Sigmoid colon (tissue), 7 donors: Measurements from ENCODE around the gene ZNF800. TPM values are rescaled to one million over a fixed set of nuclear protein-coding genes. Genes with fewer than 3 reads are reported as not detected.
A peak's percentile ranks its signal among the peaks of the same experiment; 100 is the strongest.

ENCODE experiments used
- DNase-seq: peaks from one replicate; pipeline ENCODE4 v3.0.0-alpha.2; 2019
- H3K27ac ChIP-seq, 4 donors: fragments of 200-600 bp; sonication (generic); one replicate each; pipeline ENCODE4 v1.5.1; 2016 to 2019; ENCODE audit warnings: mild to moderate bottlenecking in 1 of 4
- H3K27me3 ChIP-seq, 3 donors: fragments of 200-600 bp; sonication (generic); one replicate each; pipeline ENCODE4 v1.5.1; 2019; ENCODE audit warnings: mild to moderate bottlenecking in 1 of 3
- H3K36me3 ChIP-seq, 4 donors: fragments of 200-600 bp; sonication (generic); one replicate each; pipeline ENCODE4 v1.5.1; 2016 to 2019
- H3K4me1 ChIP-seq, 4 donors: fragments of 200-600 bp; sonication (generic); one replicate each; pipeline ENCODE4 v1.5.1; 2017 to 2019
- H3K4me3 ChIP-seq, 4 donors: fragments of 200-600 bp; sonication (generic); one replicate each; pipeline ENCODE4 v1.5.1; 2017 to 2019; ENCODE audit warnings: mild to moderate bottlenecking in 2 of 4, moderate library complexity in 1 of 4
- H3K9me3 ChIP-seq, 4 donors: fragments of 200-600 bp in 3 of 4; sonication (generic) in 3 of 4; one replicate each; pipeline versions ENCODE4 v1.5.1 to v1.6.1; 2013 to 2019
- EP300 ChIP-seq, 4 donors: sonication (generic); formaldehyde crosslinking; IDR thresholded peaks; one replicate each; pipeline ENCODE4 v1.6.1; 2017; ENCODE audit warnings: antibody characterized with exemption in 4 of 4
- POLR2A ChIP-seq, 2 donors: fragments of 450-650 bp; IDR thresholded peaks; one replicate each; pipeline ENCODE4 v1.6.1; 2016; ENCODE audit warnings: antibody characterized with exemption in 2 of 2, mild to moderate bottlenecking in 2 of 2, moderate library complexity in 2 of 2
- POLR2AphosphoS5 ChIP-seq, 4 donors: sonication (generic); formaldehyde crosslinking; IDR thresholded peaks; one replicate each; pipeline ENCODE4 v1.6.1; 2017; ENCODE audit warnings: antibody characterized with exemption in 4 of 4
- WGBS, 2 donors: extraction: QIAGEN DNeasy Blood & Tissue Kit; methylation state at CpG; one replicate each; pipeline ENCODE4 v1.1.7; 2013; 5-methylcytosine and 5-hydroxymethylcytosine counted together
- intact Hi-C: fragments of 100-400 bp; cut with DNase I; formaldehyde crosslinking; loops from one replicate; pipeline ENCODE4 v1.15.1; 2023
- polyA plus RNA-seq, 3 donors: library from polyadenylated mRNA; stranded (reverse); fragments of 200-250 nt; gene quantifications; one replicate each; pipeline ENCODE4 v1.2.3, GENCODE V29; 2013
- total RNA-seq, 4 donors: library from RNA; depleted of rRNA; stranded (reverse); fragments of >200 nt; gene quantifications; one replicate each; pipeline ENCODE4 v1.1.0, GENCODE V29; 2016
- TF ChIP-seq, protein P1 (sequence below), 4 experiments: fragments of 450-650 bp in 3 of 4; fragments of 200-600 bp in 1 of 4; IDR thresholded peaks; one replicate each; pipeline ENCODE4 v1.5.1; 2016 to 2019; ENCODE audit warnings: antibody characterized with exemption in 4 of 4, mild to moderate bottlenecking in 3 of 4, moderate library complexity in 2 of 4
- donor health status: healthy with polysubstance abuse.
- donor health status: Bipolar disorder and iron deficiency.
- donor health status: healthy.

Gene ZNF800, protein sequence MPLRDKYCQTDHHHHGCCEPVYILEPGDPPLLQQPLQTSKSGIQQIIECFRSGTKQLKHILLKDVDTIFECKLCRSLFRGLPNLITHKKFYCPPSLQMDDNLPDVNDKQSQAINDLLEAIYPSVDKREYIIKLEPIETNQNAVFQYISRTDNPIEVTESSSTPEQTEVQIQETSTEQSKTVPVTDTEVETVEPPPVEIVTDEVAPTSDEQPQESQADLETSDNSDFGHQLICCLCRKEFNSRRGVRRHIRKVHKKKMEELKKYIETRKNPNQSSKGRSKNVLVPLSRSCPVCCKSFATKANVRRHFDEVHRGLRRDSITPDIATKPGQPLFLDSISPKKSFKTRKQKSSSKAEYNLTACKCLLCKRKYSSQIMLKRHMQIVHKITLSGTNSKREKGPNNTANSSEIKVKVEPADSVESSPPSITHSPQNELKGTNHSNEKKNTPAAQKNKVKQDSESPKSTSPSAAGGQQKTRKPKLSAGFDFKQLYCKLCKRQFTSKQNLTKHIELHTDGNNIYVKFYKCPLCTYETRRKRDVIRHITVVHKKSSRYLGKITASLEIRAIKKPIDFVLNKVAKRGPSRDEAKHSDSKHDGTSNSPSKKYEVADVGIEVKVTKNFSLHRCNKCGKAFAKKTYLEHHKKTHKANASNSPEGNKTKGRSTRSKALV
- total RNA-seq (10 to 100 TPM; 29.2 to 39.1 (median 36.0) TPM), polyA plus RNA-seq (1 to 10 TPM; 3.6 to 8.3 (median 6.0) TPM)

- no peaks in the 10 kb centered on the region for H3K9me3 ChIP-seq
- H3K27me3 ChIP-seq, result no peaks in the 10 kb centered on the region
- peaks cover 0 to 19% (median 2%) of the 10 kb centered on the region in 4 donors for H3K36me3 ChIP-seq
- intact Hi-C loops, result loop anchor here (2.0 to 5.0 kb wide), 3 partner anchors 45 to 260 kb away; partner anchors contain the start of genes GCC1 and SND1
- WGBS, 2 donors, result 0 to 1% methylated on average over 67 of the region's 67 CpGs
- TF ChIP-seq POLR2A (IDR thresholded peaks at IDR 0.05), result peak; percentile 81 to 85
- TF ChIP-seq POLR2AphosphoS5 (IDR thresholded peaks at IDR 0.05), result peak; percentile 95 to 97 (median 96)
- TF ChIP-seq, protein P1, sequence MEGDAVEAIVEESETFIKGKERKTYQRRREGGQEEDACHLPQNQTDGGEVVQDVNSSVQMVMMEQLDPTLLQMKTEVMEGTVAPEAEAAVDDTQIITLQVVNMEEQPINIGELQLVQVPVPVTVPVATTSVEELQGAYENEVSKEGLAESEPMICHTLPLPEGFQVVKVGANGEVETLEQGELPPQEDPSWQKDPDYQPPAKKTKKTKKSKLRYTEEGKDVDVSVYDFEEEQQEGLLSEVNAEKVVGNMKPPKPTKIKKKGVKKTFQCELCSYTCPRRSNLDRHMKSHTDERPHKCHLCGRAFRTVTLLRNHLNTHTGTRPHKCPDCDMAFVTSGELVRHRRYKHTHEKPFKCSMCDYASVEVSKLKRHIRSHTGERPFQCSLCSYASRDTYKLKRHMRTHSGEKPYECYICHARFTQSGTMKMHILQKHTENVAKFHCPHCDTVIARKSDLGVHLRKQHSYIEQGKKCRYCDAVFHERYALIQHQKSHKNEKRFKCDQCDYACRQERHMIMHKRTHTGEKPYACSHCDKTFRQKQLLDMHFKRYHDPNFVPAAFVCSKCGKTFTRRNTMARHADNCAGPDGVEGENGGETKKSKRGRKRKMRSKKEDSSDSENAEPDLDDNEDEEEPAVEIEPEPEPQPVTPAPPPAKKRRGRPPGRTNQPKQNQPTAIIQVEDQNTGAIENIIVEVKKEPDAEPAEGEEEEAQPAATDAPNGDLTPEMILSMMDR (IDR thresholded peaks at IDR 0.05), result no peak
- TF ChIP-seq EP300 (IDR thresholded peaks at IDR 0.05), result no peak
- H3K4me1 ChIP-seq, result peaks cover 0 to 26% (median 23%) of the 10 kb centered on the region in 4 donors
- peak; percentile 96 for DNase-seq
- H3K4me3 ChIP-seq, result peak within 1 kb of the TSS; percentile 72 to 98 (median 96)
- peak within 1 kb of the TSS; percentile 95 to 97 (median 97) for H3K27ac ChIP-seq
These were observed at the start of gene ZNF800 for GRCh38 chr7:127392566-127393367. Gene ZNF800 (minus strand): TSS chr7:127392708. CDS start chr7:127391557, 1,151 bp downstream.

DNA sequence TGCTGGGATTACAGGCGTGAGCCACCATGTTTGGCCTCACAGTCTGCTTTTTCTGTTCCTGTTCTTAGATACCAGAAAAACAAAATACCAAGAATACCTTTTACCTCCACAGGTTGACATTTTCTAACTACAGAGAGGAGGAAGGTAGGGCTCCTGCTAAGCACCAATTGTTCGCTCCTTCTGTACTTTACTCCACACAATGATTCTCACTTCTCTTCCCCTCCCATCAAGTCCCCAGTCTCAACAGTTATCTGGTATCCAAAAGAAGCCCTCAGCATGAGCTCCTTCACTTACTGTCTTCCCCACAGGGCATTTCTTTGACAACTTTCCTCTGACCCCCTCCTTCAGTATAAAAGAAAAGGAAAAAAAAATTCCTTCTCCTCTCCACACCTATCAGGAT, 47.7 kb upstream of the ZNF800 start:
- no peaks in the 10 kb centered on the region for H3K9me3 ChIP-seq
- TF ChIP-seq EP300 (IDR thresholded peaks at IDR 0.05) (no peak), POLR2AphosphoS5 (IDR thresholded peaks at IDR 0.05) (no peak), POLR2A (IDR thresholded peaks at IDR 0.05) (no peak)
- TF ChIP-seq, protein P1 (IDR thresholded peaks at IDR 0.05), result no peak
- WGBS, 2 donors, result 92 to 95% methylated on average over 2 of the region's 2 CpGs
- no peaks in the 10 kb centered on the region for H3K27me3 ChIP-seq
- intact Hi-C loops, result no loop called here
- H3K36me3 ChIP-seq, result no peaks in the 10 kb centered on the region
- no peak overlapping the region for H3K27ac ChIP-seq
- H3K4me1 ChIP-seq, result peaks cover 0 to 5% (median 0%) of the 10 kb centered on the region in 4 donors
- DNase-seq, result no peak
- no peak overlapping the region for H3K4me3 ChIP-seq

DNA sequence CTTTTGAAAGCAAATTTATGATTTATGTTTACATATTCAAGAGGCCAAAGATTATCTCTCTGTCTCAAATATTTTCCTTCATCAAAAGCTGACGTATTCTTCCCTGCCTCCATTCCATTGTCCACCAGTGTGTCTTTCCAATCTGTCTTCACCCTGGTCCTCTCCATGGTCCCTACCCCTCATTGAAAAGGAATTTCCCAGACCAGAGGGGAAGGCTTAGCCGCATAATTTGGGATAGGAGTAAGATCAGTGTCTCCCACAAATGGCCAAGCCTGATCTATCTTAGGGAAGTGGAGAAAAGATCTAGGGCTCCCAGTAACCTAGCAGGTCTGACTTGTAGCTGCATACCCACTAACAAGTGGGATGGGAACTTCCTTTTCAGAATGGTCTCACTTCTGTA, 46.3 kb upstream of the ZNF800 start:
- 79 to 82% methylated on average over 2 of the region's 2 CpGs for WGBS, 2 donors
- no peak overlapping the region for H3K27ac ChIP-seq
- H3K9me3 ChIP-seq, result no peaks in the 10 kb centered on the region
- intact Hi-C loops, result no loop called here
- DNase-seq, result no peak
- H3K36me3 ChIP-seq, result no peaks in the 10 kb centered on the region
- peaks cover 0 to 5% (median 0%) of the 10 kb centered on the region in 4 donors for H3K4me1 ChIP-seq
- TF ChIP-seq EP300 (IDR thresholded peaks at IDR 0.05) (no peak), POLR2AphosphoS5 (IDR thresholded peaks at IDR 0.05) (no peak), POLR2A (IDR thresholded peaks at IDR 0.05) (no peak)
- TF ChIP-seq, protein P1 (IDR thresholded peaks at IDR 0.05), result no peak
- H3K27me3 ChIP-seq, result no peaks in the 10 kb centered on the region
- no peak overlapping the region for H3K4me3 ChIP-seq

DNA sequence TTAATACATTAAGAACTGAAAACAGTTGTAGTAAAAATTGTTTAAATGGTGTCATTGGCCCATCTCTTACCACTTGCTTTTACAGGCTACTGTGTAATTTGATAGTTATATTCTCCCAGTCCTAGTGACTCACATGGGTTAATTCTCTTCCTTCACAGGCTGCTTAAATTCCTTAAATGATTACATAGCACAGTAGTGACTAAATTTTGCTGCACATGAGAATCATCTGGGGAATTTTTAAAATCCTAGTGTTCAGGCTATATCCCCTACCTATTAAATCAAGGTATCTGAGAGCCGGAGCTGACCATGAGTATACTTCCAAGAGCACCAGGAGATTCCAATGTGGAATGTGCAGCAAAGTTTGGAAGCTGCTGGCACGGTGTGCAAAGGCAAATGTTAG, 45.3 kb upstream of the ZNF800 start:
- 53 to 71% methylated on average over 2 of the region's 2 CpGs for WGBS, 2 donors
- H3K4me1 ChIP-seq, result peaks cover 0 to 5% (median 0%) of the 10 kb centered on the region in 4 donors
- H3K27ac ChIP-seq, result no peak overlapping the region
- TF ChIP-seq, protein P1 (IDR thresholded peaks at IDR 0.05), result no peak
- TF ChIP-seq POLR2AphosphoS5 (IDR thresholded peaks at IDR 0.05) (no peak), EP300 (IDR thresholded peaks at IDR 0.05) (no peak), POLR2A (IDR thresholded peaks at IDR 0.05) (no peak)
- H3K4me3 ChIP-seq, result no peak overlapping the region
- H3K9me3 ChIP-seq, result no peaks in the 10 kb centered on the region
- intact Hi-C loops, result no loop called here
- H3K27me3 ChIP-seq, result no peaks in the 10 kb centered on the region
- no peaks in the 10 kb centered on the region for H3K36me3 ChIP-seq
- no peak for DNase-seq
